AG04449 (cell line): ENCODE measurements around the gene PHLDB3.
"Not testable (repeated sequence)": the region's sequence is repeated elsewhere in the genome, so short reads cannot be mapped to it uniquely, and the experiment has no call there.

ENCODE experiments used
- CTCF ChIA-PET: fragments of 350-600 bp; formaldehyde crosslinking; extraction: SDS; loops from one replicate; lab custom pipeline; 2021; ENCODE audit warnings: antibody characterized with exemption; lab: Yijun Ruan, JAX
- POLR2A ChIA-PET: fragments of 400-600, 350-600 bp; formaldehyde crosslinking; extraction: SDS; loops from one replicate; lab custom pipeline; 2020; ENCODE audit warnings: antibody characterized with exemption, inconsistent platforms; lab: Yijun Ruan, JAX
- DNase-seq: peaks from one replicate; pipeline ENCODE4 v3.0.0-alpha.2; 2010; ENCODE audit warnings: low read depth, low spot score
- H3K4me3 ChIP-seq: 2 replicates; pipeline ENCODE4 v1.5.1; 2011; ENCODE audit warnings: low read depth, mild to moderate bottlenecking, control low read depth, low read length
- TF ChIP-seq, protein P1 (sequence below): IDR thresholded peaks from one replicate; pipeline ENCODE4 v1.5.1; 2011; ENCODE audit warnings: mild to moderate bottlenecking, moderate library complexity, low read length, control low read depth, inconsistent platforms; ENCODE audit not compliant: insufficient read depth; ENCODE audit errors: missing control alignments

The PHLDB3 gene

DNA sequence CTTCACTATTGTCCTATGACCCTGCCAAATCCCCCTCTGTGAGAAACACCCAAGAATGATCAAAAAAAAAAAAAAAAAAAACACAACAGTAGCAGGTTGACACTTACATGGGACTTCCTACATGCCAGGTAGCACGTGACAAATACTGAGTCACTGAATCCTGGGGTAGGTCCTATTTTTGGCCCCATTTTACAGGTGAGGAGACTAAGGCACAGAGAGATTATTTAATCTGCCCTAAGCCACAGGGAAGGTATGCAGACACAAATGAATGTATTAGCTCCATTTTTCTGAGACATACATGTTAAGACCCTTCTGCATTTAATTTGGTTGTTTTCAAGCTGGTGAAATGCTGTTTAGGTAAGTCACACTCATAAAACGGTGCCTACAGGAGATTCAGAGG lies 44.2 kb upstream of the PHLDB3 start:
- ChIA-PET POLR2A (no interaction called here), CTCF (interaction anchor here (0.6 to 2.2 kb wide), 3 partner anchors 8 to 14 kb away, joined by 3 to 7 read pairs (median 4); no protein-coding TSS in a partner anchor)
- DNase-seq = no peak
- TF ChIP-seq, protein P1, sequence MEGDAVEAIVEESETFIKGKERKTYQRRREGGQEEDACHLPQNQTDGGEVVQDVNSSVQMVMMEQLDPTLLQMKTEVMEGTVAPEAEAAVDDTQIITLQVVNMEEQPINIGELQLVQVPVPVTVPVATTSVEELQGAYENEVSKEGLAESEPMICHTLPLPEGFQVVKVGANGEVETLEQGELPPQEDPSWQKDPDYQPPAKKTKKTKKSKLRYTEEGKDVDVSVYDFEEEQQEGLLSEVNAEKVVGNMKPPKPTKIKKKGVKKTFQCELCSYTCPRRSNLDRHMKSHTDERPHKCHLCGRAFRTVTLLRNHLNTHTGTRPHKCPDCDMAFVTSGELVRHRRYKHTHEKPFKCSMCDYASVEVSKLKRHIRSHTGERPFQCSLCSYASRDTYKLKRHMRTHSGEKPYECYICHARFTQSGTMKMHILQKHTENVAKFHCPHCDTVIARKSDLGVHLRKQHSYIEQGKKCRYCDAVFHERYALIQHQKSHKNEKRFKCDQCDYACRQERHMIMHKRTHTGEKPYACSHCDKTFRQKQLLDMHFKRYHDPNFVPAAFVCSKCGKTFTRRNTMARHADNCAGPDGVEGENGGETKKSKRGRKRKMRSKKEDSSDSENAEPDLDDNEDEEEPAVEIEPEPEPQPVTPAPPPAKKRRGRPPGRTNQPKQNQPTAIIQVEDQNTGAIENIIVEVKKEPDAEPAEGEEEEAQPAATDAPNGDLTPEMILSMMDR = no peak
- H3K4me3 ChIP-seq = no peak overlapping the region

DNA sequence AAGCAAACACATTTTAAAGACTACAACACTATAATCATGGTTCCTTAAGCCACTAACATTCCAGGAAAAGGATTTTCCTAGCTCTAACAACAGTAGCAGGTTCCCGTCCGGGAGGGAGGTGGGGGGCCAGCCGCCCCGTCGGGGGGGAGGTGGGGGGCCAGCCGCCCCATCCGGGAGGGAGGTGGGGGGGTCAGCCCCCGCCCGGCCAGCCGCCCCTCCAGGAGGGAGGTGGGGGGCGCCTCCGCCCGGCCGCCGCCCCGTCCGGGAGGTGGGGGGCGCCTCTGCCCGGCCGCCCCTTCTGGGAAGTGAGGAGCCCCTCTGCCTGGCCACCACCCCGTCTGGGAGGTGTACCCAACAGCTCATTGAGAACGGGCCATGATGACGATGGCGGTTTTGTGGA lies 43.4 kb upstream of the PHLDB3 start:
- H3K4me3 ChIP-seq, DNase-seq, POLR2A ChIA-PET: not testable (repeated sequence)
- CTCF ChIA-PET = interaction anchor here (1.5 kb wide), 1 partner anchor 9 kb away, joined by 4 read pairs; no protein-coding TSS in a partner anchor

DNA sequence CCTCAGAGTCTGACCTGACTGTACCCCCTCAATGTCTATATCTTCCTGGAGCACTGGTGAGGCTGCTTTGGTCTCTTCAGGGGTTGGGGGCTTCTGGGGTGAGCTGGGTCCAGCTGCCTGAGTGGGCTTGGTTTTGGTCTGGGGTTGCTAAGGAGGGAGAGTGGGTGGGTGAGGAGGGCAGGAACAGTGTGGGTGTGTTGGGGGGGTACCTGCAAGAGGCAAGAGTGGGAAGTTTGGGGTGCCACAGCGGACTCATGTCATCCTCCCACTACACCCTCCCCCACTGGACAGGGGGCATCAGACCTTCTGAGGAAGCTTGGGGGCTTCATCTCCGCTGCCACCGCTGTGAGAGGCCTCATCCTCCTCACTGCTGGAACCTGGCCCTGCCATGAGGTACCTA lies 42.0 kb upstream of the PHLDB3 start:
- TF ChIP-seq, protein P1 = no peak
- ChIA-PET CTCF (interaction anchor here (4.0 to 17.0 kb wide), 2 partner anchors 10 to 11 kb away, joined by 23 to 208 read pairs; no protein-coding TSS in a partner anchor), POLR2A (no interaction called here)
- H3K4me3 ChIP-seq = no peak overlapping the region
- DNase-seq = no peak

DNA sequence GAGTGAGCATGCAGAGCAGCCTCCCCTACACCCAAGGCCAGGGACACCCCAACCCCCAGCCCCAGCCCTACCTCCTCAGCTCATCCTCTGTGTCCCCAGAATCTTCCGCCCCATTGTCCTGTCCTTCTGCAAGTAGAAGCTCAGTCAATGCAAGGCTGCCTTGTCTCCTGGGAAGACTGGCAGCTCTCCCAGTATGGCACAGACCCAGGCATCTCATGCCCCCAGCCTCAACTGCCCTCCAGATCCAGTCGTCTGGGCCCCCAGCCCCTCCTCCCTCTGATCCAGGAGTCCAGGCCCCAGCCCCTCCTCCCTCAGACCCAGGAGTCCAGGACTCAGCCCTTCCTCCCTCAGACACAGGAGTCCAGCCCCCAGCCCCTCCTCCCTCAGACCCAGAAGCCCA lies 41.4 kb upstream of the PHLDB3 start:
- POLR2A ChIA-PET = no interaction called here
- no peak overlapping the region for H3K4me3 ChIP-seq
- DNase-seq = no peak
- TF ChIP-seq, protein P1 = no peak
- CTCF ChIA-PET = interaction anchor here (4.0 to 17.0 kb wide), 2 partner anchors 10 to 11 kb away, joined by 23 to 208 read pairs; no protein-coding TSS in a partner anchor

DNA sequence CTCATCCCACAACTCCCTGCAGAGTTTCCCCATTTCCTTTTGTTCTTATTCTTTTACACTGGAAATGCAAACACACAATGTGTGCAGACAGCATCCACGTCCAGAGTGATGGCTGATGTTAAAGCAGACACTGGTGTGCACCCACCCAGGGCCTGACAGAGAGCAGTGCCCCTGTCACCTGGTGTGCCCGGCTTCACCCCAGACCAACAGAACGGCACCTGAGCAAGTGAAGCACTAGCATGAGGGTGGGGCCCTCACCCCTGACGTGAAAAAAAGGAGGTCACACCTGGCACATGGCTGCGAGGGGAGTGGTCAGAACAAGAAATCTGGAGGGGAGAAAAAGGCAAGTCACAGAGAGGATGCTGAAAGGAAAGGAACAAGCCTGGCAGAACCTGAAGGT lies 40.7 kb upstream of the PHLDB3 start:
- TF ChIP-seq, protein P1 = no peak
- no peak overlapping the region for H3K4me3 ChIP-seq
- DNase-seq = no peak
- ChIA-PET POLR2A (no interaction called here), CTCF (interaction anchor here (0.9 to 17.0 kb wide), 4 partner anchors 10 to 49 kb away, joined by 3 to 208 read pairs (median 14); partner anchors contain the start of gene ZNF575)

DNA sequence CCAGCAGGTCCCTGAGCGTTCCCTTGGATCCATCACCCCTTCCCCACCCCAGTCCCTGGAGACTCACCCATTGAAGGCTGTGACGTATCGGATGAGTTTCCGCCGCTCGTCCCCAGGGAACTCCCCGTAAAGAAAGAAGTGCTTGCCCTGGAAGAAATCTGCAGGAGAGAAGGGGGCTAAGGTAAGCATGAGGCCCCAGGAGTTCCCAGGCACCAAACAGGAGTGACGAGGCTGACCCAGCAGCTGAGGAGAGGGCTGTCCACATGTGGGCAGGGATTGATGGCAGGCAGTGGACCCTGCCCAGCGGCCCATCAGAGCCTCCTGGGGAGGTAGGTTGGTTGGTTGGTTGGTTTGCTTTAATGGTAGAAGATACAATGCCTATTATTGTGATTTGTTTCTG lies 39.5 kb upstream of the PHLDB3 start:
- TF ChIP-seq, protein P1 = no peak
- ChIA-PET CTCF (interaction anchor here (1.0 to 17.0 kb wide), 3 partner anchors 8 to 51 kb away, joined by 5 to 208 read pairs (median 23); no protein-coding TSS in a partner anchor), POLR2A (no interaction called here)
- DNase-seq = no peak
- H3K4me3 ChIP-seq = no peak overlapping the region
